GM21390 (cell line): ENCODE data around the gene TJP2.

ENCODE experiments used
- ATAC-seq: cut with Tn5 transposase; IDR thresholded peaks from one replicate; pipeline ENCODE4 v1.9.1; 2021; ENCODE audit not compliant: unreplicated experiment

The TJP2 gene

GRCh38 chr9:69190086-69190862 lies 16.2 kb downstream of the TJP2 start:
- ATAC-seq: peak; percentile 77

DNA sequence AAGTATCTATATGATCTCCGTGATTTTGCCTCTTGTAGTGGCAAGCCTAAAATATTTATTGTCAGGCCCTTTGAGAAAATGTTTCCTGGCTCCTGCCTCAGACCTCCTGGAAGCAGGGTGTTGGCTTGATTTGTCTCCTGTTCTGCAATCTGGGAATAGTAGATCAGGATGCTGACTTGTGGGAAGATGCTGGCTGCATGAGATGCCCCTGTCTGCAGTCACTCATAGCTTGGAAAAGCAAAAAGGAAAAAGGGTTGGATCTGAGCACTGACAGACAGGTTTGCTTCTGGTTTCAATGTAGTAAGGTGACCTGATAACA lies 16.7 kb downstream of the TJP2 start:
- ATAC-seq: no peak

DNA sequence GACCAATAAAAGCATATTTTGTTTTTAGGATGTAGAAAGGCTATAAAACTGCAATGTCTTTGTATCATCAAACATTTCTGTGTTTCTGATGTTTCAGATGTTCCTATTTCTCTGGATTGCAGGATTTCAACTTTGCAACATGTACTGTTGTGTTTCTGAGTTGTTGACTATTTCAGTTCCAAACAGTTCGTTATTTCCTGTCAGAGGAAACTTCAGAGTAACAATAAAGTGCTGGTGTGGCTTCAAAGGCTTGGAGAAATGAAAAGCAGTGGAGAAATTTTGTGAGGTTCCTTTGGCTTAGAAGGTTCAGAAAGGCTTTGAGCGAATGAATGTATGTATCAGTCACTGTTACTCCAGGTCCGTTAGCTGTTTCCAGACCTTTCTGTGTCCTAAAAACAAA lies 17.2 kb downstream of the TJP2 start:
- no peak for ATAC-seq

GRCh38 chr9:69192214-69192613 lies 18.1 kb downstream of the TJP2 start:
- no peak for ATAC-seq

DNA sequence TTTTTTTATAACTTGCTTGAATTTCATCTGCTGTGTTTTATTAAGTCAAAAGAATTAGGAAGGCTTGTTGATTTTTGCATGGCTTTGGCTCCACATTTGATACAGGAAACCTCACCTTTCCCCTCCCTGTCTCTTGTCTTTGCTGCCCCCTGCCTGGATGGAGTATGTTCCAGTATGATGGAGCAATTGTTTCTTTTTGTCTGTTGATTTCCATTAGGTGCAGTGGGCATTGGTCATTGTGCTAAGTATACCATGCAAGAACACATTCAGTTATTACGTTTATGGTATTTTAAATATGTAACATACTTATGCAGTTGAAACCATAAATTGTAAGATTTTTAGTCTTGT lies 19.6 kb downstream of the TJP2 start:
- ATAC-seq: no peak

DNA sequence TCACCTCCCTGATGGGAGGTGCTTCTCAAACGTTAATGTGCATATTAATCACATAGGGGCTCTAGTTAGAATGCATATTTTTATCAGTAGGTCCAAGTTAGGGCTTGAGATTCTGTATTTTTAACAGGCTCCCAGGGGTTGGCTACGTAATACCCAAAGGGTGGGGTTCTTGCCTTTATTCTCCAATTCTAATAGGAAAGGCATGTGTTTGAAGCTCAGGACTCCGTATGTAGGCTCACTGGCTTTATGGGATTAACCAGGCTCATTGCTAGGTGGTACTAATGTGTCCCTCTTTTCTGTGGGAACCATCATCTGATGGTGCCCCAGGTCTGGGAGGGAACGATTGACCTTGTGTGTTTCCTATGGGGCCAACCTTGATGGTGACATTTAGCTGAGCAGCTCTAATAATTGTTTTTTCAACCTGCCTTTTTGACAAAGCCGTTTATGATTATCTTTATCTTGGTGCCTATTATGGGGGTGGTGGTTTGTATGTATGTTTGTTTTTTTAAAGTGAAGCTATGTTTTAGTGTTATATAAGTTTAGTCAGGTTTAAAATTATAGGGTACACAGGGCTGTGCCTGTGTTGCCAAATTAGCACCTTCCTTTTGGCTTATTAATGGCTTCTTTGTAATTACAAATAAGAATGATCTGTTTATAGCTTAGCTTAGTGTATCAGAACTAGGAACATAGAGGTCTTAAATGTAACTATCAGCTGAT lies 20.8 kb downstream of the TJP2 start:
- ATAC-seq: no peak

- no peak for ATAC-seq
Measured at GRCh38 chr9:69195668-69196067, 21.6 kb downstream of the TJP2 start.

DNA sequence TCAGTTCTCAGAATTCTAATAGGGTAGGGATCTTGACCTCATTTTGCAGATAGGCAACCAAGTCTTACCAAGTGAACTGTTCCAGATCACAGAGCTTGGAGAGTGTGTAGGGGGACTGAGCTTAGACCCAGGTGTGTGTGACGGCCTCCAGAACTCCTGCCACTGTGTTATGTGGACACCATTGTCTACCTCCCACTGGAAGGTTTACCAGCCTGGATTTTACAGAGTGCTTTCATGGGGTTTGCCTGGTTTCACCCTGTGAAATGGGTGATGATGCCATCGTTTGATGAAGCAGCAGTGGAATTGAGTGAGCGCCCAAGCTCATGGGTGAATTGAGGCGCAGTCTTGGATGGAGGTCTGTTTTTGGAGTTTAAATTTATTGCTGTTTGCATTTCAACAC lies 23.6 kb downstream of the TJP2 start:
- no peak for ATAC-seq

GRCh38 chr9:69198521-69199220 lies 24.6 kb downstream of the TJP2 start:
- ATAC-seq: no peak

DNA sequence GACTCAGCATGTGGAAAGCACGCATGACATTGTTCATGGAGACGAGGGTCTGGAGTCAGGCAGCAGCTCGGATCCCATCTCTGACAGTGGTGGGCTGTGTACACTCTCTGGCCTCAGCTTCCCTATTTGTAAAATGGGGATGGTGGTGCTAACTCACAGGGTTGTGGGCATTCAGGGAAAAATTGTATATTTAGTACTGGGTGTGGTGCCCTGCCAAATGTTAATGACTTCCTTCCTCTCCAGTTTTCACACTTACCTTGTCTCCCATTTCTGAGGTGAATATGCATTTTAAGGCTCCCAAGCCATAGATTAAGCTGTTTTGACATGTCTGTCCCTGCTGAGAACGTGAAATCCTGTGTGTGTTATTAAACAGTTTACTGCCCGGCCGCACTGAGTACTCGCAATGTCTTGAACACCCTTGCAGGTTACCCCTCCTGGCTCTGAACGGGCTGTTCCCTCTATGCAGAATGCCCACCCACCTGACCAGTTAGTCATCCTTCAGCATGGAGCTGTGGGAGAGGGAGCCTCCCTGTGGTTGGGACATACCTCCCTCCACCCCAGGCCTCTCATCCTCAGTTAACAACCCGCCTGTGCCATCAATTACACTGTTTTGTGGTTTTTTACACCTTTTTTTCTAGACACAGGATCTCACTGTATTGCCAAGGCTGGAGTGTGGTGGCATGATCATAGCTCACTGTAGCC lies 25.8 kb downstream of the TJP2 start:
- no peak for ATAC-seq

DNA sequence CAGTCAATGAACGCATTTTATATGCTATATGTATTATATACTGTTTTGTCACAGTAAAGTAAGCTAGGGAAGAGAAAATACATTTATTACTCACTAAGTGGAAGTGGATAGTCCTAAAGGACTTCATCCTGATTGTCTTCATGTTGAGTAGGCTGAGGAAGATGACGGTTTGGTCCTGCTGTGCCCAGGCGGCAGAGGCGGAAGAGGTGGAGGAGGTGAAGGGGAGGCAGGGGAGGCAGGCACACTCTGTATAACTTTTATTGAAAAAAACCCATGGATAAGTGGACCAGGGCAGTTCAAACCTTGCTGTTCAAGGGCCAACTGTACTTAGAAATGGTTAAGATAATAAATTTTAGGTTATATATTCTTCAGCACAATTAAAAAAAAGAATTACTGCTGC lies 28.5 kb downstream of the TJP2 start:
- no peak for ATAC-seq

- no peak for ATAC-seq
Measured at GRCh38 chr9:69204326-69204725, 30.2 kb downstream of the TJP2 start.

DNA sequence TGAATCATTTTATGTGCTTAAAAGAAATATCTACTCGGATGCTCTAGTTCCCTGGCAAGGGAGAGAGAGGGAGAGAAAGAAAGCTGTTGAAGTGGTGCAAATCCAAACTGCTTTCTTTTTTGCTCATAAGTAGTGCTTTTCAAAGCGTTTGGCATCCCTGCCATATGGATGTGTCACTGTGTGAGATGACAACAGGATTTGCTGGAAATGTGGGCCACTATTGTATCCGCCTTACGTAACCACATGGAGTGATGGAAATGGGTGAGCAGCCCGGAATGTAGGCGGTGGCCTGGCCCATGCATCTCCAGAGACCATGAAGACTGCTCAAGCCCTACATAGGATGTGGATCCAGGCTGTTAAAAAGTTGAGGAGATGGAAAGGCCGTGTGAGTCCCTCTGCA lies 30.8 kb downstream of the TJP2 start:
- ATAC-seq: no peak

- ATAC-seq: no peak
Measured at GRCh38 chr9:69206047-69206446, 32.0 kb downstream of the TJP2 start.

GRCh38 chr9:69207503-69207902 lies 33.4 kb downstream of the TJP2 start:
- ATAC-seq: no peak

DNA sequence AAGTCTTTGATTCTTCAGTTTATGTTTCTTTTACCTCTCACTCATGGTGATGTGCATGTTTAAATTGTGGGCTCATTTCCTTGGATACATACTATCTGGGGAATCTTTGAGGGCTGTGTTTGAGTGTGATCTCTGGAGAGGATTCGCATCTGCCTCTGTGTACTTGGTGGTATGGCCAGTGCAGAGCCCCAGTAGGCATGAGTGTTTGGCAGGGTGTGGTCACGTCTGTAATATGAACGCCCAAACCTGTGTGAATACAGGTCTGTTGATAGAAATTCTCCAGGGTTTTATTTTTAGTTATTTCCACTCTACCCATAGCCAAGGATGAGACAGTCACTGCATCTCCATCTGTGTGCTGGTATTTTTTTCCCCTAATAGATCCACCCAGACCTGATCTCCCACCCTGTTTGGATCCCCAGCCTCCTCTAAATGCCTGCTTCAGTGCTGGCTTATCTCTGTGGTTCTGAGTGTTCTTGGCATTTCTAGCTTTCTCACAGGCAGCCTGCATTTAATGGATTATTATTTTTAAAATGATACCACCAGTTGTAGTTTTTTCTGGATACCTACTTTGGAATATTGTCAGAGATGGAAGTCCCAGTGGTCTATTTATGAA lies 37.5 kb downstream of the TJP2 start:
- ATAC-seq: no peak

DNA sequence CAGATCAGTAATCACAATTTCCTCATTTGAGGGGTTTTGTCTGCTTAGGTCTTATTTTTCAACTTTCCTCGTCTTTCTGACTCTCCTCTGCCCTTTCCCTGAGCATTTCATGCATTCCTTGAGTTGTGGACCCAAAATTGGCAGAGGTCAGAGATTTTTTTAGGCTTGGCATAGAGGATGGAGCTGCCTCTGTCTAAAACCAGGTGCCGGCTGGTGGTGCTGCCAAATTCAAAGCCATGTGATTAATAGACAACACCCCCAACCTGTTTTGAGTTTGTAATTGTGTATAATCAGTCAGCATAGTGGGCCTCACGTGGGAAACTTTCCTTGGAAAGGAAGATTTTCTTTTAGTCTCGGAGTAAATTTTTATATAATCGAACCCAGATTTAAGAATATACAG lies 39.6 kb downstream of the TJP2 start:
- ATAC-seq: no peak

- ATAC-seq: no peak
Measured at GRCh38 chr9:69214939-69215338, 40.9 kb downstream of the TJP2 start.

GRCh38 chr9:69215774-69216485 lies 41.9 kb downstream of the TJP2 start:
- ATAC-seq: no peak

GRCh38 chr9:69218166-69218565 lies 44.1 kb downstream of the TJP2 start:
- ATAC-seq: no peak

DNA sequence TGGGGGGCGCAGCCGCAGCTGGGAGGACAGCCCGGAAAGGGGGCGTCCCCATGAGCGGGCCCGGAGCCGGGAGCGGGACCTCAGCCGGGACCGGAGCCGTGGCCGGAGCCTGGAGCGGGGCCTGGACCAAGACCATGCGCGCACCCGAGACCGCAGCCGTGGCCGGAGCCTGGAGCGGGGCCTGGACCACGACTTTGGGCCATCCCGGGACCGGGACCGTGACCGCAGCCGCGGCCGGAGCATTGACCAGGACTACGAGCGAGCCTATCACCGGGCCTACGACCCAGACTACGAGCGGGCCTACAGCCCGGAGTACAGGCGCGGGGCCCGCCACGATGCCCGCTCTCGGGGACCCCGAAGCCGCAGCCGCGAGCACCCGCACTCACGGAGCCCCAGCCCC lies 47.0 kb downstream of the TJP2 start:
- ATAC-seq: no peak
